ENCODE measurements around the gene GPR161. TPM values are rescaled to one million over a fixed set of nuclear protein-coding genes. Genes with fewer than 3 reads are reported as not detected.

The GPR161 gene
- total and polyA plus RNA-seq, 2 of the 13 experiments (the other 11 are each of a cell fraction or from before 2014, with no cell fraction given), result 0.13 to 0.35 TPM

- intact Hi-C loops (cut with micrococcal nuclease; ENCODE audit: unreplicated experiment) (loop anchor here (5.0 kb wide), 1 partner anchor 59 kb away; no protein-coding TSS in a partner anchor), in situ Hi-C loops (cut with HindIII; ENCODE audit: extremely low pct_ligation_motif_present, low pct_unique_long_range_greater_than_20kb) (no loop called here)
- H3K79me2 ChIP-seq (ENCODE audit: insufficient read depth, low read length), result peaks cover 8% of the 10 kb centered on the region
- peaks cover 11% of the 10 kb centered on the region for H3K4me1 ChIP-seq (ENCODE audit: insufficient read depth, low read length)
- H3K4me2 ChIP-seq (ENCODE audit: low read depth, low read length), result peak overlapping the region; percentile 80
- FAIRE-seq (no peak), ATAC-seq (no peak; the same call in 2 of the 3 replicates), DNase-seq (ENCODE audit: low spot score) (no peak)
- ChIA-PET POLR2A (interaction anchor here (1.0 kb wide), 1 partner anchor 14 kb away, joined by 4 read pairs; no protein-coding TSS in a partner anchor), CTCF (ENCODE audit: low intra/inter-chr PET ratio, low total read pairs) (interaction anchor here (1.4 kb wide), 1 partner anchor 86 kb away, joined by 3 read pairs; no protein-coding TSS in a partner anchor)
- H3K36me3 ChIP-seq (replicated peaks in 1 of 2; ENCODE audit: control insufficient read depth in 1 of 2, insufficient read depth in 2 of 2, low read length in 2 of 2), result no peaks in the 10 kb centered on the region
- H3K9ac ChIP-seq (ENCODE audit: insufficient read depth, low read depth, low read length), result peak overlapping the region; percentile 78
- no peaks in the 10 kb centered on the region; a peak in 1 of 5 replicates for H3K27me3 ChIP-seq (ENCODE audit: control insufficient read depth in 1 of 2, insufficient read depth in 2 of 2, low read length in 2 of 2)
- WGBS (ENCODE audit: low lambda C conversion rate), result 76% methylated on average over 5 of the region's 5 CpGs
- no peaks in the 10 kb centered on the region for H4K20me1 ChIP-seq (ENCODE audit: insufficient read depth, low read length)
- H3K4me3 ChIP-seq (replicated peaks in 1 of 3; ENCODE audit: insufficient read depth in 1 of 3, low read depth in 2 of 3, low read length in 3 of 3), result peak overlapping the region; percentile 76 to 85 (median 83); a peak in 5 of 6 replicates
- peak overlapping the region; percentile 68 for H3K27ac ChIP-seq (ENCODE audit: extremely low read length, insufficient read depth, low read length)
- BruUV-seq (replicated peaks), result TSS peak; percentile 96
- H3K9me3 ChIP-seq (ENCODE audit: low read length), result no peaks in the 10 kb centered on the region
- H2AFZ ChIP-seq (ENCODE audit: low read length), result peak overlapping the region; percentile 92
- TF ChIP-seq ZNF382 (CRISPR knock-in tag; IDR thresholded peaks at IDR 0.05; ENCODE audit: borderline replicate concordance), result no peak
- TF ChIP-seq, protein P1, sequence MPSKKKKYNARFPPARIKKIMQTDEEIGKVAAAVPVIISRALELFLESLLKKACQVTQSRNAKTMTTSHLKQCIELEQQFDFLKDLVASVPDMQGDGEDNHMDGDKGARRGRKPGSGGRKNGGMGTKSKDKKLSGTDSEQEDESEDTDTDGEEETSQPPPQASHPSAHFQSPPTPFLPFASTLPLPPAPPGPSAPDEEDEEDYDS (CRISPR knock-in tag; IDR thresholded peaks at IDR 0.05), result no peak
- no peak for TF ChIP-seq ESRRA (CRISPR knock-in tag; IDR thresholded peaks at IDR 0.05; ENCODE audit: low read depth)
- no peak for TF ChIP-seq HDAC1 (CRISPR knock-in tag; IDR thresholded peaks at IDR 0.05)
- TF ChIP-seq, protein P2, sequence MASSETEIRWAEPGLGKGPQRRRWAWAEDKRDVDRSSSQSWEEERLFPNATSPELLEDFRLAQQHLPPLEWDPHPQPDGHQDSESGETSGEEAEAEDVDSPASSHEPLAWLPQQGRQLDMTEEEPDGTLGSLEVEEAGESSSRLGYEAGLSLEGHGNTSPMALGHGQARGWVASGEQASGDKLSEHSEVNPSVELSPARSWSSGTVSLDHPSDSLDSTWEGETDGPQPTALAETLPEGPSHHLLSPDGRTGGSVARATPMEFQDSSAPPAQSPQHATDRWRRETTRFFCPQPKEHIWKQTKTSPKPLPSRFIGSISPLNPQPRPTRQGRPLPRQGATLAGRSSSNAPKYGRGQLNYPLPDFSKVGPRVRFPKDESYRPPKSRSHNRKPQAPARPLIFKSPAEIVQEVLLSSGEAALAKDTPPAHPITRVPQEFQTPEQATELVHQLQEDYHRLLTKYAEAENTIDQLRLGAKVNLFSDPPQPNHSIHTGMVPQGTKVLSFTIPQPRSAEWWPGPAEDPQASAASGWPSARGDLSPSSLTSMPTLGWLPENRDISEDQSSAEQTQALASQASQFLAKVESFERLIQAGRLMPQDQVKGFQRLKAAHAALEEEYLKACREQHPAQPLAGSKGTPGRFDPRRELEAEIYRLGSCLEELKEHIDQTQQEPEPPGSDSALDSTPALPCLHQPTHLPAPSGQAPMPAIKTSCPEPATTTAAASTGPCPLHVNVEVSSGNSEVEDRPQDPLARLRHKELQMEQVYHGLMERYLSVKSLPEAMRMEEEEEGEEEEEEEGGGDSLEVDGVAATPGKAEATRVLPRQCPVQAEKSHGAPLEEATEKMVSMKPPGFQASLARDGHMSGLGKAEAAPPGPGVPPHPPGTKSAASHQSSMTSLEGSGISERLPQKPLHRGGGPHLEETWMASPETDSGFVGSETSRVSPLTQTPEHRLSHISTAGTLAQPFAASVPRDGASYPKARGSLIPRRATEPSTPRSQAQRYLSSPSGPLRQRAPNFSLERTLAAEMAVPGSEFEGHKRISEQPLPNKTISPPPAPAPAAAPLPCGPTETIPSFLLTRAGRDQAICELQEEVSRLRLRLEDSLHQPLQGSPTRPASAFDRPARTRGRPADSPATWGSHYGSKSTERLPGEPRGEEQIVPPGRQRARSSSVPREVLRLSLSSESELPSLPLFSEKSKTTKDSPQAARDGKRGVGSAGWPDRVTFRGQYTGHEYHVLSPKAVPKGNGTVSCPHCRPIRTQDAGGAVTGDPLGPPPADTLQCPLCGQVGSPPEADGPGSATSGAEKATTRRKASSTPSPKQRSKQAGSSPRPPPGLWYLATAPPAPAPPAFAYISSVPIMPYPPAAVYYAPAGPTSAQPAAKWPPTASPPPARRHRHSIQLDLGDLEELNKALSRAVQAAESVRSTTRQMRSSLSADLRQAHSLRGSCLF (CRISPR knock-in tag; IDR thresholded peaks at IDR 0.05; ENCODE audit: borderline replicate concordance), result no peak
- no peak; the same call in 1 of the 2 replicates for TF ChIP-seq CC2D1A (CRISPR knock-in tag; IDR thresholded peaks at IDR 0.05)
- 0 out of 2 replicates have a peak, but pooled peaks have one; percentile 29 for TF ChIP-seq ZNF790 (CRISPR knock-in tag; IDR thresholded peaks at IDR 0.05; ENCODE audit: borderline replicate concordance)
- TF ChIP-seq RFXANK (CRISPR knock-in tag; IDR thresholded peaks at IDR 0.05), result no peak
- TF ChIP-seq, protein P3, sequence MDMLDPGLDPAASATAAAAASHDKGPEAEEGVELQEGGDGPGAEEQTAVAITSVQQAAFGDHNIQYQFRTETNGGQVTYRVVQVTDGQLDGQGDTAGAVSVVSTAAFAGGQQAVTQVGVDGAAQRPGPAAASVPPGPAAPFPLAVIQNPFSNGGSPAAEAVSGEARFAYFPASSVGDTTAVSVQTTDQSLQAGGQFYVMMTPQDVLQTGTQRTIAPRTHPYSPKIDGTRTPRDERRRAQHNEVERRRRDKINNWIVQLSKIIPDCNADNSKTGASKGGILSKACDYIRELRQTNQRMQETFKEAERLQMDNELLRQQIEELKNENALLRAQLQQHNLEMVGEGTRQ (IDR thresholded peaks at IDR 0.05; ENCODE audit: low read depth, low read length), result no peak
- TF ChIP-seq, protein P3 (CRISPR knock-in tag; IDR thresholded peaks at IDR 0.05; ENCODE audit: borderline replicate concordance), result no peak
- TF ChIP-seq HNF4A (CRISPR knock-in tag; IDR thresholded peaks at IDR 0.05), result no peak
- no peak for TF ChIP-seq PRDM15 (CRISPR knock-in tag; IDR thresholded peaks at IDR 0.05)
Observed at GRCh38 chr1:168178227-168178637, 41.5 kb upstream of the GPR161 start.
